ENCODE measurements around the gene OPN1LW.
"Not testable (repeated sequence)": the region's sequence is repeated elsewhere in the genome, so short reads cannot be mapped to it uniquely, and the experiment has no call there.

OPN1LW gene

GRCh38 chrX:154144010-154144409 is at the start of gene OPN1LW:
Gene OPN1LW (plus strand): TSS chrX:154144243. CDS start chrX:154144284, 41 bp downstream.
- DNase-seq: not testable (repeated sequence)

DNA sequence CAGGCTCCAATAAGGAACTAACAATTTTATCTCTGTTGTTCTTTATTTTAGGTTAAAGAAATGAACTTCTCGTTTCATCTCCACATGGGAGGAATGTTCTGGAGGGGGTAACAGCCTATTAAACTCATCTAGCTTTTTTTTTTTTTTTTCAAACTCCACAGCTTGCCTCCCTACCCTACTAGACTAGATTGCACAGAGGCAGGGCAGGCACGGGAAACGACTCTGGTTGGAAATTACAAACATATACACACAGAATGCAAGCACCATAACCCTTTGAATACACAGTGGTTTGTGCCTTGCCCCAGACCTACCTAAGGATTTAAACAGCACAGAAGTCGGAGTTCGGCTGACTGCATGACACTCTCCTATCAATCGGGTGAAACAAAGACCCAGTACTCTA is 49.2 kb upstream of the OPN1LW start:
- DNase-seq: no peak

GRCh38 chrX:154096140-154097002 is 47.7 kb upstream of the OPN1LW start:
- no peak for DNase-seq

- peak; percentile 19 for DNase-seq
These were observed 46.9 kb upstream of the OPN1LW start for GRCh38 chrX:154097003-154097588.

DNA sequence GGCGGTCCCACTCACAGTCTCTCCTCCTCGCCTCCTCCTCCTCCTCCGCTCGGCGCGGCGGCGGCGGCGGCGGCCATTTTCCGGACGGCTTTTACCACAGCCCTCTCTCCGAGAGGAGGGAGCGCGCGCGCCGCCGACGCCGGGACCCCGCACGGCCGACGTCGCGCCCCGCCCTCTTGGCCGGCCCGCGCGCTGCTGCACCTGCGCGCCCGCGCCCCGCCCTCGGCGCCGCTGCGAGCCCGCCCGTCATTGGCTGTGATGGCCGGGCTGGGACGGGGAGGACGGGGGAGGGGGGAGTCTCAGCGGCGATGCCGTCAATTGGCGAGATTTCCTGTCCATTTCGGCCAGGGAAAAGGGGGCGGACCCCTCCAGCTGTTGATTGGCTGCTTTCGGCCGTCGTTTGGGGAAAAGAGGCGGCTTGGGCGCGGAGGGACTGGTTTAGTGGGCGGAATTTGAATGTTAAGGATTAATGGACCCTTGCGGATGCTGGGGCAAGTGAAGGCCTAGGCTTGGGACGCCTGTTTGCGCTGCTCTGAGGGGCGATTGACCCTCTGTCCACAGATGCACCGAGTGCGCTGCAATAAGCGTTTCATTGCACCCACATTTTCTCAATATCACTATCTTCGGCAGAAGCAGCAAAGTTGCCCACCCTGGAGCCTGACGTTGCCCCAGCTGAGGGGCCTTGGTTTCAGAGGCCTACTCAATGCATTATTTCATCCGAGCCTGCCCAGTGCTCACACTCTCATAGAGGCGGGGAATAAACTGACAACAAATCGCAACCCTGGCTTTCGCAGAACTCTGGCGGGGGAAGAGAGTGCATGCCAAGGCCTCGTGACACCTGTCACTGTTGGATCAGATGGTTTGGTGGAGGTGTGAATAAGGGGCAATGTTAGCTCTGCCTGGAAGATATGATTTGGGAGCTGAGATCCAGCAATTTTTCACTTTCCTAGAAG is 46.2 kb upstream of the OPN1LW start, which contains the start of gene MECP2:
TSS of gene MECP2 (minus strand) at position 129 of the 953 bp plus-strand sequence.
- peak; percentile 83 for DNase-seq

DNA sequence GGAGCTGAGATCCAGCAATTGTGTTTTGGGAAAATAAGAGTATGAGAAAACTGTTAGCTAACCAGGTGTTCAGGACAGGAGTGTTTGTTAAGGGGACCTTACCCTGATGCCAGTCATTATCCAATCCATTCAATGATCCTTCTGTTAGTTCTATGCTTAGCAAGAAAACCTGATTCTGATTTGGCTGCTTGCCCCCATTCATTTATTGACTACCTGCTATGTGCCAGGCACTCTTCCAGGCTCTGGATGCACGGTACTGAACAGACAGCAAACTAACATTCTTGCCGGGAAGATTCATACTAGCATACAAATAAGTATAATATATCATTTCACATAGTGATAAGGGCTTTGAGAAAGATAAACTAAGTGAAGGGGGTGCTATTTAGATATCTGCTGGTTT is 45.5 kb upstream of the OPN1LW start:
- DNase-seq: no peak

DNA sequence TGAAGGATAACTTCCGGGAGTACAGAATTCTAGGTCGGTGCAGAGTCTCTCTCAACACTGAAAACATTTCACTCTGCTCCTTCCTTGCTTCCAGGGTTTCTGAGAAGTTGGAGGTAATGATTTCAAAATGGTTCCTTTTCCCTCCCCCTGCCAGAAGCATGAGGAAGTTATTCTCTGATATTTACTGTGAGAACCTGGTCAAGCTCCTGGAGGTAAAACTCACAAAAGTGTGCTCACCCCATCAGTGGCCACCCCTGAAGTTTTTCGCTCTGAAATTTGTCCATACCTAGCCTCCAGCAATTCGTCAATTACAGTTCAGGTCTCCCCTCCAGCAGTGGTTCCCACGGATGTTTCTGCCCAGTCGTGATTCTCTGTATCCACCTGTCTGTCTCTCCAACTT is 30.3 kb upstream of the OPN1LW start:
- DNase-seq: no peak

DNA sequence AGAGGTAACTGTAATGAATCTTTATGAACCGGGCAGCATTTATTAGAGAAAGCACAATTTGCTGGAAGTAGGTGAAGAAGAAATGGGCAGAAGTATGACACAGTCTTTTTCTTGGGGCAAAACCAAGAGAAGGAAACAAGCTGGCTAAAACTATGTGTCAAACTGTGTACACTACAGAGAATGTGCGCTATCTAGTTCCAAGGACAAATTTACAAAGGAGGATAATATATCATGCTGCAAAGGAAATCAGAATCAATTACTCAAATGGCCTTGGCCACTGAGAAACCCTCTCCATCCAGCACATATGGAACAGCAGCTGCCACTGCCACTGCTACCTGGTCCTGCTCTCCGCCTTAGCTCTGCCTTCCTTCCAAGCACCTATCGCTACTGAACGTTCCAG is 29.4 kb upstream of the OPN1LW start:
- DNase-seq: no peak

GRCh38 chrX:154115071-154115470 is 29.0 kb upstream of the OPN1LW start:
- DNase-seq: no peak

DNA sequence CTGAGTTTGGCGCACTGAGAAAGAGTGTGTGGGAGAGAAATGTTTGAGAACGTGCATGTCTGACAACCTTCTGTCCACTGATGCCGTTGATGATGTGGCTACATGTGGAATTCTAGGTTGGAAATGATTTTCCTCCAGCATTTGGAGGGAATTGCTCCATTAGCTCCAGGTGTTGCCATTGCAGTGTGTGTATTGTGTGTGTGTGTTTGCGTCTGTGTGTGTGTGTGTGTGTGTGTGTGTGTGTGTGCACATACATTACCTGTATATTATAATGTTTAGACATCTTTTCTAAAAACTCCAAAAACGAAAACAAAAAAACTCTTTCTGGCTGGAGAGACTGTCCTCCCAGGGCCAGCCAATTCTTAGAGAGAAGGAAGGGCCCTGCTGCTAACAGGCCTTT is 28.3 kb upstream of the OPN1LW start:
- no peak for DNase-seq

DNA sequence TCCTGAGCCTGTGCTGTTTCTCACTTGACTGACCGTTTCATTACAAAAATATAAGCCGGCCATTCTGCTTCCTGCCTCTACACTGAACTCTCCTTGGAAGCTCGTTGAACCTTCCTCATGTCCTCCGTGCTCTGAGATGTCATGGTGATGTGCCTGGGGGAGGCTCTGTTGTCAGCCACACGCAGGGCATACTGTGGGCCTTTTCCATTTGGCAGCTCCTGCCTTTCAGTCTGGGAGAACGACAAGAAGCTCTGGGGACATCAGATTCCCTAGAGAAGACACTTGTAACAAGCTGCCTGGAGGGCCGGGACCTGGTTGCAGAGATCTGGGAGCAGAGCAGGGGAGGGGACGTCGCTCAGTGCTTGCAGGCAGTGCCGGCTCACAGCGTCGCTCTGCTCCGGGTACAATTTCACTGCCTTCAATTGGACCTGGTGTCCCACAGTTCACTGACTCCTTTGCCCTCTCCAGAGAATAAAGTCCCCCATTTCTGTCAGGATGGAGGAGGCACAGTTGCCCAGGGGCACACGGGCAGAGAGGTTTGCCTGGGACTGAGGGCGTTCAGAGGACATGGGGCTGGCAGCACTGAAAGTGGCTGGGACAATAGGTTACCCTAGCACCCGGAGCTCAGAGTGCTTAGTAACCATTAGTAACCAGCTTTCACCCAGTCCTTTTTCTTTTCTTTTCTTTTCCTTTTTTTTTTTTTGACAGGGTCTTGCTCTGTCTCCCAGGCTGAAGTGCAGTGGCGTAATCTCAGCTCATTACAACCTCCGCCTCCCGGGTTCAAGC is 27.4 kb upstream of the OPN1LW start:
- no peak for DNase-seq

GRCh38 chrX:154117566-154117965 is 26.5 kb upstream of the OPN1LW start:
- no peak for DNase-seq

- no peak for DNase-seq
These were observed 23.5 kb upstream of the OPN1LW start for GRCh38 chrX:154120567-154120966.

GRCh38 chrX:154121207-154121606 is 22.8 kb upstream of the OPN1LW start:
- DNase-seq: no peak

DNA sequence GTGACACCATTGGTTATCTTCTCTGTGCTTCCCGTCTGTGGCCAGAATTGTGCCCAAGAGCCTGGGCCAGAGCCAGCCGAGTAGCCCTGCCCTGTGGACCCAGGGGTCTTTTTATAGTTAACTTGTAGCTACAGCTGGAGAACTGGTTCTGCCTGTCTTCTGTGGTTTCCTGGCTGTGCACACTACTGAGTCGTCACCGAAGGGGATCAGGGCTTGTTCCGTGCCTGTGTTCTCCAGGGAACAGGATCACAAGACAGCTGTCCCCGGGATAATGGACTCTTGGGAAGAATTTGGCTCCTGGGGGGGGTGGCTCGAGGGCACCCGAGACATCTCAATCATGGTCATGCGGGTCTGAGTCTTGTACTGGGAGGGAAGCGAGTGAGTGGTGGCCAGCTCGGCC is 22.1 kb upstream of the OPN1LW start:
- no peak for DNase-seq

DNA sequence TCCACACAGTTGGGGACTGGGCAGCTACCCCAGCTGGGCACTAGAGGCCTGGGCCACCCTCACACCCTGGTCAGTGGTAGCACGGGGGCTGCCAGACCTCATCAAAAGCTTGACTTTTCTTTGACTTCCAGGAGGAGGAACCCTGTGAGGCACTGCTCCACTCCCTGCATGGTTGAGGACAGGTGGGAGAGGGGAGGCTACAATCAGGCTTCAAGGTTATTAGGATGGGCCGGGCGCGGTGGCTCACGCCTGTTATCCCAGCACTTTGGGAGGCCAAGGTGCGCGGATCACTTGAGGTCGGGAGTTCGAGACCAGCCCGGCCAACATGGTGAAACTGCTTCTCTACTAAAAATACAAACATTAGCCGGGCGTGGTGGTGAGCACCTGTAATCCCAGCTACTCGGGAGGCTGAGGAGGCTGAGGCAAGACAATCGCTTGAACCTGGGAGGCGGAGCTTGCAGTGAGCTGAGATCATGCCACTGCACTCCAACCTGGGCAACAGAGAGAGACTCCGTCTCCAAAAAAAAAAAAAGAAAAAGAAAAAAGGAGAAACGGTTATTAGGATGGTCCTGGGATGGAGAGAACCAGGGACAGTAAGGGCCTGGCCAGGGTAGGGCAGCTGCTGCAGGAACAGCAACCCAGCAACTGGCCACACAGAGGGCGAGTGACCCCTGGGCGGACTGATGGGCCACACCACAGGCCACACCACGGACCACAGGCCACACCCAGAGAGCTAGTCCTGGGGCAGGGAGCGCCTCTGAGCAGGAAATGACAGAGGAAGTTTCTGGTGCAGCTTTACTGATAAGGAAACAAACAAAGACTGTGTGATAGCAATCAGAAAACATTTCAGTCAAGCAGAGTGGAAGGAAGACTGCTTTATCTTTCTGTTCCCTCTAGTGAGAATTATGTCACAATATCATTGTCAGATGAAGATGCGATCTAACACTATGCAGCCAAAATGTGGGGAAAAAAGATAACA is 20.5 kb upstream of the OPN1LW start:
- no peak for DNase-seq

DNA sequence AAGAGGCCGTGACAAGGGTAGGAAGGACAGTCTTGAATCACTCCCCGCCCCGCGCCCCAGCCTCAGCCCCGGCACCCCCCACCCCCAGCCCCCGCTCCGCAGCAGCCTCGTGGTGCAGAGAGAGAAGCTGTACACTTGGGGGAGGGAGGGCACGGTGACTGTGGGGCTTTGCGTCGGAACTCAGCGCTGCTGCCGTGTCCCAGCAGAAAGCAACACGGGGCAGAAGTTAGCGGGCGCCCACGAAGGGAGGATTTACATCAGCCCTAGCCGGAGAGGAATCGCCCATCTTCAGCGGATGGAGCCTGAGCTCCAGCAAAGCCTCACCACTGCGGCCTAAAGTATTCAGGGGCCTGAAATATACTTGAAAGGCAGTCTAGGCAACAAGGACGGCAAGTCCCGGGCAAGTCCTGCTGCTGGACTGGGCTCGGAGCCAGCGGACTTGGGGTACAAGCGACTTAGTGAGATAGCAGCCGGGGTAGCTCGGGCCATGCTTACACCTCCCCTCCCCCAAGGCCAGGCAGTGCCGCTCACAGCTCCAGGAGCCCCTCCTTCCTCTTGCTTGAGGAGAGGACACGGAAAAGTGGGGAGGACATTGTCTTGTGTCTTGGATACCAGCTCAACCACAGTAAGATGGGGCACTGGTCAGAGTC is 18.5 kb upstream of the OPN1LW start:
- no peak for DNase-seq

DNA sequence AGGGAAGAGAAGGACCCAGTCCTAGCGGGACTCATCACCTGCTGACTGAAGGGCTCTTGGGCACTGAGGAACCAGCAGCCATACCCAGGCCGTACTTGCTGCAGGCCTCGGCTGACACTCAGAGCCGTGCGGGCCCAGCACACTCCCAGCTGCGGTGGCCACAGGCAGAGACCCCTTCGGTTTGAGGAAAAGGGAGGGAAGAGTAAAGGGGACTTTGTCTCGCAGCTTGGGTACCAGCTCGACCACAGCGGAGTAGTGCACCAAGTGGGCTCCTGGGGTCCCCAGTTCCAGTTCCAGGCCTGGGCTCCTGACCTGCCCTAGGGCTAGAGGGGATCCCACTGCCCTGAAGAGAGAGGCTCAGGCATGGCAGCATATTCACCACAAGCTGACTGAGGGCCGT is 17.9 kb upstream of the OPN1LW start:
- DNase-seq: no peak

DNA sequence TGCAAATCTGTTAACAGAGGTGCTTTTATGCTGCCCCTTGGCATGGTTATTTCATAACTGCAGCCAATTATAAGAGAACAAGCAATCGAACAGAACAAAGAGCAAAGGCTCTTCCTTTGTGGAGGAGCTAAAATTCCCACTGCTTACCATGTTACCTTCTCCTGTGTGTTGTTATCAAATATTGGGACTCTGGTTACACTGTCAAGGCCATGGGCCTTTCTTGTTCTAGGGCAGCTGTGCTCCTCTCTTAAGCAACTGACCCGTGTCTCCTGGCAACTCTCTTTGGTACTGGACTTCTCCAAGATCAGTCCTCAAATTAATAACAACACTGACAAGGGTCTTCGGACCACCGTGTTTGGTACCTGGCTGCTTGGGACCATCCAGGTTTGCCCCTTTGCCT is 12.1 kb upstream of the OPN1LW start:
- no peak for DNase-seq

GRCh38 chrX:154132366-154132765 is 11.7 kb upstream of the OPN1LW start:
- no peak for DNase-seq
